A549 (cell line): ENCODE results near the gene PLEKHM2. TPM values are rescaled to one million over a fixed set of nuclear protein-coding genes. Genes with fewer than 3 reads are reported as not detected.

Experiments used
- ATAC-seq, 2 experiments: fragments of 200-7000 bp in 1 of 2; fragments of >200 bp in 1 of 2; cut with Nextera tagmentation in 1 of 2; cut with Tn5 transposase in 1 of 2; 3 replicates each; pipeline versions ENCODE4 v1.8.0 to v1.9.1; 2018 to 2020; ENCODE audit warnings: mild to moderate bottlenecking in 1 of 2, moderate library complexity in 1 of 2
- CTCF ChIA-PET: fragments of 300-600 bp; sonication (Branson Sonifier 250); formaldehyde crosslinking; extraction: SDS; loops from one replicate; lab custom pipeline; 2021; ENCODE audit warnings: antibody characterized with exemption, inconsistent platforms; lab: Yijun Ruan, JAX
- POLR2A ChIA-PET: fragments of 350-600 bp; formaldehyde crosslinking; extraction: SDS; loops from one replicate; lab custom pipeline; 2021; ENCODE audit warnings: antibody characterized with exemption, inconsistent platforms; lab: Yijun Ruan, JAX
- DNase-seq, 2 experiments: peaks; one replicate each; pipeline versions ENCODE4 v3.0.0 to v3.0.0-alpha.2; 2011 to 2016; ENCODE audit warnings: low read depth in 1 of 2, low spot score in 1 of 2
- FAIRE-seq: peaks from 2 replicates; lab custom pipeline; 2011; peaks lifted over from hg19 to GRCh38; lab: Jason Lieb, UNC
- H3K27ac ChIP-seq, 2 experiments: fragments of >200 bp; sonication (Bioruptor Twin); formaldehyde crosslinking; 3 replicates each; pipeline ENCODE4 v1.5.1; 2016 to 2017
- H3K4me1 ChIP-seq: fragments of >200 bp; sonication (Bioruptor Twin); formaldehyde crosslinking; 3 replicates; pipeline ENCODE4 v1.6.1; 2016
- H3K4me2 ChIP-seq: fragments of >200 bp; sonication (Bioruptor Twin); formaldehyde crosslinking; 3 replicates; pipeline ENCODE4 v1.6.1; 2016
- H3K4me3 ChIP-seq: fragments of >200 bp; sonication (Bioruptor Twin); formaldehyde crosslinking; 3 replicates; pipeline ENCODE4 v1.5.1; 2016
- H3K9me3 ChIP-seq: fragments of >200 bp; sonication (Bioruptor Twin); formaldehyde crosslinking; 3 replicates; pipeline ENCODE4 v1.6.1; 2016
- CBX8 ChIP-seq: fragments of 200-600 bp; sonication (generic); IDR thresholded peaks from 2 replicates; pipeline ENCODE4 v1.6.1; 2016
- CHD2 ChIP-seq: fragments of 150-350 bp; IDR thresholded peaks from 2 replicates; pipeline ENCODE4 v1.6.1; 2014; ENCODE audit warnings: low read length; ENCODE audit not compliant: partially characterized antibody
- CTCF ChIP-seq: fragments of >200 bp; sonication (Bioruptor Twin); formaldehyde crosslinking; IDR thresholded peaks from 3 replicates; pipeline ENCODE4 v1.5.1; 2016
- FOSB ChIP-seq: fragments of 250-450 bp; sonication (Bioruptor Pico); IDR thresholded peaks from 2 replicates; pipeline ENCODE4 v1.5.0; 2020; ENCODE audit warnings: mild to moderate bottlenecking, moderate library complexity
- GATA3 ChIP-seq: IDR thresholded peaks from 2 replicates; pipeline ENCODE4 v1.6.1; 2012; ENCODE audit warnings: borderline replicate concordance
- HEYL ChIP-seq: fragments of 250-450 bp; sonication (Bioruptor Pico); IDR thresholded peaks from 2 replicates; pipeline ENCODE4 v1.8.0; 2021; ENCODE audit warnings: mild to moderate bottlenecking, moderate library complexity
- HOXB5 ChIP-seq: fragments of 250-450 bp; sonication (Bioruptor Pico); IDR thresholded peaks from 2 replicates; pipeline ENCODE4 v1.5.0; 2020; ENCODE audit warnings: mild to moderate bottlenecking, moderate library complexity
- KDM5A ChIP-seq: fragments of 200-600 bp; sonication (generic); IDR thresholded peaks from 2 replicates; pipeline ENCODE4 v1.6.1; 2016; ENCODE audit warnings: antibody characterized with exemption, mild to moderate bottlenecking
- MAX ChIP-seq: IDR thresholded peaks from 2 replicates; pipeline ENCODE4 v1.6.1; 2012
- MYC ChIP-seq: IDR thresholded peaks from 2 replicates; pipeline ENCODE4 v1.6.1; 2012; ENCODE audit warnings: mild to moderate bottlenecking, inconsistent platforms, low read length, improper control_type of control experiment, borderline replicate concordance
- NFE2L2 ChIP-seq: fragments of 150-350 bp; conservative IDR thresholded peaks from 2 replicates; pipeline ENCODE4 v1.6.1; 2014; ENCODE audit warnings: low read length
- PBX3 ChIP-seq: IDR thresholded peaks from 2 replicates; pipeline ENCODE4 v1.6.1; 2012
- POLR2A ChIP-seq: IDR thresholded peaks from 2 replicates; pipeline ENCODE4 v1.6.1; 2012; ENCODE audit warnings: mild to moderate bottlenecking, low read length
- RAD21 ChIP-seq, 2 experiments: fragments of >200 bp in 1 of 2; sonication (Bioruptor Twin) in 1 of 2; formaldehyde crosslinking in 1 of 2; IDR thresholded peaks in 1 of 2; conservative IDR thresholded peaks in 1 of 2; 2 replicates in 1 of 2; 3 replicates in 1 of 2; pipeline ENCODE4 v1.6.1; 2012 to 2018; ENCODE audit warnings: inconsistent platforms in 1 of 2
- TP53 ChIP-seq: fragments of 250-450 bp; sonication (Bioruptor Pico); IDR thresholded peaks from 2 replicates; pipeline ENCODE4 v1.5.0; 2021; ENCODE audit warnings: mild to moderate bottlenecking, moderate library complexity
- WGBS: methylation state at CpG from one replicate; pipeline ENCODE4 v1.1.6; 2017; ENCODE audit errors: missing lambda C conversion rate; 5-methylcytosine and 5-hydroxymethylcytosine counted together
- polyA plus RNA-seq, 4 experiments: library from polyadenylated mRNA; depleted of rRNA in 3 of 4; stranded (reverse); fragments of >200 nt; fragmentation: RNase III in 1 of 4; extraction: RNeasy Plus Mini Kit Qiagen cat#74134 plus additional on column Dnase treatment in 1 of 4; gene quantifications; 2 replicates in 3 of 4; 3 replicates in 1 of 4; pipeline ENCODE4 v1.2.3, GENCODE V29; 2011 to 2017
- TF ChIP-seq, protein P1 (sequence below): fragments of 250-450 bp; sonication (Bioruptor Pico); IDR thresholded peaks from 2 replicates; pipeline ENCODE4 v1.5.0; 2021; ENCODE audit warnings: mild to moderate bottlenecking, moderate library complexity, borderline replicate concordance
- TF ChIP-seq, protein P2 (sequence below): fragments of >200 bp; sonication (Bioruptor Twin); formaldehyde crosslinking; IDR thresholded peaks from 3 replicates; pipeline ENCODE4 v1.6.1; 2016
- TF ChIP-seq, protein P3 (sequence below): fragments of 250-450 bp; sonication (Bioruptor Pico); IDR thresholded peaks from 2 replicates; pipeline ENCODE4 v1.5.0; 2020; ENCODE audit warnings: low read depth, mild to moderate bottlenecking, moderate library complexity

Gene PLEKHM2
- polyA plus RNA-seq, 2 of the 4 experiments (the other 2 are of a cell fraction), result 14.7 to 21.5 TPM

DNA sequence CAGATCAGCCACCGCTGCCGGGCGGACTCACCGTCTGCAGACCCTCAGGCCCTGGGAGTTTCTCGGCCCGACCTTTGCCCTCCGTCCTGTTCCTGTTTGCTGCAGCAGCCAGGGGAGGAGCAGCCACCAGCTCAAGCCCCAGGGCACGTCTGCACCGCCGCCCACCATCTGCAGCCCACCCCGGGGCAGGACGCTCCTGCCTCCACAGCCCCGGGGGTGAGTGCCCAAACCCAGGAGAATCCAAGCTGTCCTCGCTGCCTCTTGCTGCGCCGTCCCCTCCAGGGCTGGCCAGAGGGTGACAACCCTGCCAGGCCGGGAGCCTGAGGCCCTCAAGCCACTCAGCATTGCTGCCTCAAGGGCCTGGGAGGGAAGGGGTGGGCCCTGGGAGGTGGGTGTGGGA, 50.8 kb downstream of the PLEKHM2 start:
- ATAC-seq, result no peak
- no peak overlapping the region for H3K4me3 ChIP-seq
- no peak for DNase-seq
- ChIA-PET CTCF (interaction anchor here (0.7 kb wide), 1 partner anchor 9 kb away, joined by 5 read pairs; no protein-coding TSS in a partner anchor), POLR2A (no interaction called here)
- TF ChIP-seq FOSB (no peak), POLR2A (no peak), CBX8 (no peak), HOXB5 (CRISPR knock-in tag) (no peak), GATA3 (no peak), KDM5A (no peak), CTCF (no peak), NFE2L2 (no peak)
- TF ChIP-seq, protein P1, sequence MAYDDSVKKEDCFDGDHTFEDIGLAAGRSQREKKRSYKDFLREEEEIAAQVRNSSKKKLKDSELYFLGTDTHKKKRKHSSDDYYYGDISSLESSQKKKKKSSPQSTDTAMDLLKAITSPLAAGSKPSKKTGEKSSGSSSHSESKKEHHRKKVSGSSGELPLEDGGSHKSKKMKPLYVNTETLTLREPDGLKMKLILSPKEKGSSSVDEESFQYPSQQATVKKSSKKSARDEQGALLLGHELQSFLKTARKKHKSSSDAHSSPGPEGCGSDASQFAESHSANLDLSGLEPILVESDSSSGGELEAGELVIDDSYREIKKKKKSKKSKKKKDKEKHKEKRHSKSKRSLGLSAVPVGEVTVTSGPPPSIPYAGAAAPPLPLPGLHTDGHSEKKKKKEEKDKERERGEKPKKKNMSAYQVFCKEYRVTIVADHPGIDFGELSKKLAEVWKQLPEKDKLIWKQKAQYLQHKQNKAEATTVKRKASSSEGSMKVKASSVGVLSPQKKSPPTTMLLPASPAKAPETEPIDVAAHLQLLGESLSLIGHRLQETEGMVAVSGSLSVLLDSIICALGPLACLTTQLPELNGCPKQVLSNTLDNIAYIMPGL (CRISPR knock-in tag), result no peak
- TF ChIP-seq, protein P2, sequence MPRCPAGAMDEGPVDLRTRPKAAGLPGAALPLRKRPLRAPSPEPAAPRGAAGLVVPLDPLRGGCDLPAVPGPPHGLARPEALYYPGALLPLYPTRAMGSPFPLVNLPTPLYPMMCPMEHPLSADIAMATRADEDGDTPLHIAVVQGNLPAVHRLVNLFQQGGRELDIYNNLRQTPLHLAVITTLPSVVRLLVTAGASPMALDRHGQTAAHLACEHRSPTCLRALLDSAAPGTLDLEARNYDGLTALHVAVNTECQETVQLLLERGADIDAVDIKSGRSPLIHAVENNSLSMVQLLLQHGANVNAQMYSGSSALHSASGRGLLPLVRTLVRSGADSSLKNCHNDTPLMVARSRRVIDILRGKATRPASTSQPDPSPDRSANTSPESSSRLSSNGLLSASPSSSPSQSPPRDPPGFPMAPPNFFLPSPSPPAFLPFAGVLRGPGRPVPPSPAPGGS, result no peak
- H3K27ac ChIP-seq, result no peak overlapping the region
- WGBS, result 92% methylated on average over 11 of the region's 17 CpGs
- no peaks in the 10 kb centered on the region for H3K4me1 ChIP-seq
- H3K9me3 ChIP-seq, result no peaks in the 10 kb centered on the region
- no peak overlapping the region for H3K4me2 ChIP-seq
- no peak for FAIRE-seq

DNA sequence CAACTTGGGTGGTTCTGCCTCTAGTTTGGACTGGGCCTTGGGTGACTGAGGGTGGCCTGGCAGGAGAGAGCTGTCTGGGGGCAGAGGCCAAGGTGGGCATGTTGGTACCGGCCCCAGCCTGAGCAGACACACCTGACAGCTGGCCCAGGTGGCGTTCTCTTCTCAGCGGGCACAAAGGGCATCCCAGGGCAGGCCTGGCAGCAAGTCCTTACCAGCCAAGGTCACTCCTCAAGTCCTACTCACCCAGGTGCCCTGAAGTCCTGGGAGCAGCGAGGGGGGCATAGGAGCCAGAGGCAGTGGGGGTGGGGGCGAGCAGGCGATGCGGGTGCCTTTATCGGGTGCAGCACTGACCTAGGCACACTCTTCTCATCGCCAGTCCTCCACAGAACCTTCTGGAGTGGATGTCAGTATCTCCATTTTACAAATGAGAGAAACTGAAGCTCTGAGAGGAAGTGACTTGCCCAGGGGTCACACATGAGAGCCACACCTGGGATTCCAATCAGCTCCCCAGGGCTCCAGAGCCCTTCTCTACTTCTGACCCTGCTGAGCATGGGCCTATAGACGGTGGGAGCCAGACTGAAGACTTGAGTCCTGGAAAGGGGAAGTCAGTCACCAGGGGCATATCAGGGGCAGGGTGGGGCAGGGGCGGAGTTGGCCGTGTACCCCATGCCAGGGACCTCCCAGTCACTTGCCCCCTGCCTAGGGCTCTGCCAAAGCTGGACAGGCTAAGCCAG, 51.4 kb downstream of the PLEKHM2 start:
- Histone ChIP-seq H3K9me3 (no peaks in the 10 kb centered on the region), H3K4me2 (no peak overlapping the region), H3K4me1 (no peaks in the 10 kb centered on the region), H3K4me3 (no peak overlapping the region), H3K27ac (no peak overlapping the region)
- ChIA-PET POLR2A (no interaction called here), CTCF (interaction anchor here (0.7 kb wide), 1 partner anchor 9 kb away, joined by 5 read pairs; no protein-coding TSS in a partner anchor)
- WGBS, result 92% methylated on average over 5 of the region's 12 CpGs
- ATAC-seq, result no peak
- DNase-seq, result no peak
- TF ChIP-seq TP53 (no peak), PBX3 (no peak), CHD2 (no peak), RAD21 (conservative IDR thresholded peaks at IDR 0.05 in 1 of 2, IDR thresholded peaks at IDR 0.05 in 1 of 2) (no peak), GATA3 (no peak), MAX (no peak), HEYL (no peak), MYC (no peak)
- TF ChIP-seq, protein P3, sequence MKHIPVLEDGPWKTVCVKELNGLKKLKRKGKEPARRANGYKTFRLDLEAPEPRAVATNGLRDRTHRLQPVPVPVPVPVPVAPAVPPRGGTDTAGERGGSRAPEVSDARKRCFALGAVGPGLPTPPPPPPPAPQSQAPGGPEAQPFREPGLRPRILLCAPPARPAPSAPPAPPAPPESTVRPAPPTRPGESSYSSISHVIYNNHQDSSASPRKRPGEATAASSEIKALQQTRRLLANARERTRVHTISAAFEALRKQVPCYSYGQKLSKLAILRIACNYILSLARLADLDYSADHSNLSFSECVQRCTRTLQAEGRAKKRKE (CRISPR knock-in tag), result no peak
- FAIRE-seq, result no peak
